Sigmoid colon (tissue), 4 donors: ENCODE measurements around the gene LHPP.

Source experiments
- EP300 ChIP-seq, 4 donors: sonication (generic); formaldehyde crosslinking; IDR thresholded peaks; one replicate each; pipeline ENCODE4 v1.6.1; 2017; ENCODE audit warnings: antibody characterized with exemption in 4 of 4
- POLR2A ChIP-seq, 2 donors: fragments of 450-650 bp; IDR thresholded peaks; one replicate each; pipeline ENCODE4 v1.6.1; 2016; ENCODE audit warnings: antibody characterized with exemption in 2 of 2, mild to moderate bottlenecking in 2 of 2, moderate library complexity in 2 of 2
- POLR2AphosphoS5 ChIP-seq, 4 donors: sonication (generic); formaldehyde crosslinking; IDR thresholded peaks; one replicate each; pipeline ENCODE4 v1.6.1; 2017; ENCODE audit warnings: antibody characterized with exemption in 4 of 4
- TF ChIP-seq, protein P1 (sequence below), 4 experiments: fragments of 450-650 bp in 3 of 4; fragments of 200-600 bp in 1 of 4; IDR thresholded peaks; one replicate each; pipeline ENCODE4 v1.5.1; 2016 to 2019; ENCODE audit warnings: antibody characterized with exemption in 4 of 4, mild to moderate bottlenecking in 3 of 4, moderate library complexity in 2 of 4

- TF ChIP-seq, protein P1, sequence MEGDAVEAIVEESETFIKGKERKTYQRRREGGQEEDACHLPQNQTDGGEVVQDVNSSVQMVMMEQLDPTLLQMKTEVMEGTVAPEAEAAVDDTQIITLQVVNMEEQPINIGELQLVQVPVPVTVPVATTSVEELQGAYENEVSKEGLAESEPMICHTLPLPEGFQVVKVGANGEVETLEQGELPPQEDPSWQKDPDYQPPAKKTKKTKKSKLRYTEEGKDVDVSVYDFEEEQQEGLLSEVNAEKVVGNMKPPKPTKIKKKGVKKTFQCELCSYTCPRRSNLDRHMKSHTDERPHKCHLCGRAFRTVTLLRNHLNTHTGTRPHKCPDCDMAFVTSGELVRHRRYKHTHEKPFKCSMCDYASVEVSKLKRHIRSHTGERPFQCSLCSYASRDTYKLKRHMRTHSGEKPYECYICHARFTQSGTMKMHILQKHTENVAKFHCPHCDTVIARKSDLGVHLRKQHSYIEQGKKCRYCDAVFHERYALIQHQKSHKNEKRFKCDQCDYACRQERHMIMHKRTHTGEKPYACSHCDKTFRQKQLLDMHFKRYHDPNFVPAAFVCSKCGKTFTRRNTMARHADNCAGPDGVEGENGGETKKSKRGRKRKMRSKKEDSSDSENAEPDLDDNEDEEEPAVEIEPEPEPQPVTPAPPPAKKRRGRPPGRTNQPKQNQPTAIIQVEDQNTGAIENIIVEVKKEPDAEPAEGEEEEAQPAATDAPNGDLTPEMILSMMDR (IDR thresholded peaks at IDR 0.05): no peak
- TF ChIP-seq POLR2A (IDR thresholded peaks at IDR 0.05): no peak
- TF ChIP-seq POLR2AphosphoS5 (IDR thresholded peaks at IDR 0.05): no peak
- TF ChIP-seq EP300 (IDR thresholded peaks at IDR 0.05): no peak
Measured at GRCh38 chr10:124486635-124487034, 25.0 kb downstream of the LHPP start.
